DMS79 treated with DMSO at 0.1 percent for 48 hours (cell line): ENCODE data around the gene HRAS.

Experiments
- DNase-seq: peaks from one replicate; lab custom pipeline; 2025; lab: John Stamatoyannopoulos, UW

HRAS gene

DNA sequence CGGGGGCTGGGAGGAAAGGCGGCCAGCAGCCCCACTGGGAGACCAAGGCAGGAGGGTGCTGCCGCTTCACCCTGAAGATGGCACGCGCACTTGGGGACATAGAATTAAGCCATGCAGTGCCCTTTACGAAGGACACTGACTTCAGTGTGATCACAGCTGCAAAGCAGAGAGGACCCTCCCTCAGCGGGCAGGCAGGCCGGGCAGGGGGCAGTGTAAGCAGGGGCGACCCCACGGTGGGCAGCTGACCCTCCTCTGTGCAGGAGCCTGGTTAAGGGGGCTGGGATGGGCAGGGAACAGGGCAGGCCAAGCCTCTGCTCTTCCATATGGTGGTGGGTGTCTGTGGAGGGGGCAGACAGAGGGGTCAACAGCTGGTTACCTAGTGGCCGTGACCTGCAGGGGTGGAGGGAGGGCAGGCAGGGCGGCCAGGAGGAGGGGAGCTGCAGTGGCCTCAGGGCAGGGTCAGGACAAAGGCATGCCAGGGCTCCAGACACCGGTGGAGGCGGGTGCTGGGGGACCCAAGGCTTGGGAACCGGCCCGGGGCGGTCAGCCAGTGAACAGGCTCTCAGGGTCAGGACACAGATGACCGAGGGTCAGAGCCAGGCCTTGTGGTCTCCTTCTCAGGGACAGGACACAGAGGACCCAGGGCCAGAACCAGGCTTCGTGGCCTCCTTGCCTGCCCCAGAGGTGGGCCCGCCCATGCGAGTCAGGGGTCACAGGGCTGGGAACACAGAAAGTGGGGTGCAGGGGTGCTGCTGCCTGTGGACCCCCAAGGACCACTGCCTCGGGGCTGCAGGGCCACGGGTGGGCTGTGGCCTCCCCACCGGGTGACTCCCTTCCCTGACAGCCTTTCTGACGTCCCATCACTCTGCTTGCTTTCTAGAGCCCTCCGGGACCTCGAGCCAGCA is 18.0 kb upstream of the HRAS start:
- no peak for DNase-seq

DNA sequence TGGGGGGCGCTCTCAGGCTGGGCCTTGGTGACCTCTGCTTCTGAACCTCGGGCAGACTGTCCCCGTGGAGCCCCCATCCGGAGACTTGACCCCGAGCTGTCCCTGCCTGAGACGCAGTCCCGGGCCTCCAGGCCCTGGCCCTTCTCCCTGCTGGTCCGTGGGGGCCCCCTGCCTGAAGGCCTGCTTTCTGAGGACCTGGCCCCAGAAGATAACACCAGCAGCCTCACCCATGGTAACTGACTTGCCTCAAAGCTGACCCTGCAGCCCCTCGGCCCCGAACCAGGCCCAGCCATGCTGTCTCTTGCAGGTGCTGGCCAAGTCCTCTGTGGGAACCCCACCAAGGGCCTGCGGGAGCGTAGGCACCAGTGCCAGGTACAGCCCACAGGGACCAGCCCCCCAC is 16.2 kb upstream of the HRAS start:
- DNase-seq = no peak

DNA sequence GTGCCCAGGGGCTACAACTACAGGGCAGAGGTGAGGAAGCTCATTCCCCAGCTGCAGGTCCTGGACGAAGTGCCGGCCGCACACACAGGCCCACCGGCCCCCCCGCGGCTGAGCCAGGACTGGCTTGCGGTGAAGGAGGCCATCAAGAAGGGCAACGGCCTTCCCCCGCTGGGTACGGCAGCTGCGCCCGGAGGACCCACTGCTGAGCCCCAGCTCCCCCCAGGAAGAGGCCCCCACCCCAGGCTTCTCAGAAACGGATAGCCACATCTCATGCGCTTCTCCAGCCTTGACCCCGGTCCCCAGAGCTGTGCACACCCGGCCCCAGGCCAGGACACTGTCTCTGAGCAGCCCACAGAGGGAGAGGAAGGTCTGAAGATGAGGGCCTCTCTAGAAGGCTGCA is 15.8 kb upstream of the HRAS start:
- no peak for DNase-seq

GRCh38 chr11:550746-551085 is 15.3 kb upstream of the HRAS start:
- DNase-seq = no peak

- DNase-seq = no peak
Observed at GRCh38 chr11:550021-550745, 14.8 kb upstream of the HRAS start.

DNA sequence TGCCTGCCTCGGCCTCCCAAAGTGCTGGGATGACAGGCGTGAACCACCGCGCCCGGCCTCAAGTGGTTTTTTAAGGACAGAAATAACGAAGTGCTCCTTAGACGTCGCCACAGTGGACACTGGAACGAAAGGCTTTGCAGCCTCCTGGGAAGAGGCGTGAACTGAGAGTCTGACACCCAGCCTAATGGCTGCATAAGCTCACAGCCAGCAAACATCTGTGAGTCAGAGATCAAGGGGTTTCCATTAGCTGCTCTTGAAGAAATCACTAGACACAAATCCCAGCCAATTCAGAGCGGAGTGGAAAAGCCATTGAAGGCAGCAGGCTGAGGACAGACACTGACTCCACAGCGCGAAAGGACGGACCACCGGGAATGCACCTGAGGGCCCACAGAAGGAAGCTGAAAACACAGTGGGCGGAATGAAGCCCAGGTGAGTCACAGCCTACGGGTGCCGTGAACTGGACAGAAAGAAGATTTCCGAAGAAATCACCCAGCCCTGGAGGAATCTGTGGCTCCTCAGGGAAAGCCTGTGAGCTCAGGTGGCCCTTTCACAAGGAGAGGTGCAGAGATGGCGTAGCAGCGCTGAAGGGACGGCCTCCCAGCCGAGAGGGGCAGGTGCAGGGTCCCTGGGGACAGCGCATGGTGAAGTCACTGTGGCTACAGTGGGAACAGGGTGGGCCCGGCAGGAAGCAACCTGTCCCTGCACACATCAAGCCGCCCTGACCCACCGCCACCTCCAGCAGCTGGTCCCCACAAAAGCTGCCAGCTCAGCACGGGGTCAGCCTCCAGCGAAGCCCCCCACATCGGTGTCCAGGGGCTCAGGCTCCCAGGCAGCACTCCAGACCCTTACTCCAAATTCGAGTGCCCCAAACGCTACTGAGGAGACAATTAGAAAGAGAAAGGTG is 13.6 kb upstream of the HRAS start:
- DNase-seq = no peak

DNA sequence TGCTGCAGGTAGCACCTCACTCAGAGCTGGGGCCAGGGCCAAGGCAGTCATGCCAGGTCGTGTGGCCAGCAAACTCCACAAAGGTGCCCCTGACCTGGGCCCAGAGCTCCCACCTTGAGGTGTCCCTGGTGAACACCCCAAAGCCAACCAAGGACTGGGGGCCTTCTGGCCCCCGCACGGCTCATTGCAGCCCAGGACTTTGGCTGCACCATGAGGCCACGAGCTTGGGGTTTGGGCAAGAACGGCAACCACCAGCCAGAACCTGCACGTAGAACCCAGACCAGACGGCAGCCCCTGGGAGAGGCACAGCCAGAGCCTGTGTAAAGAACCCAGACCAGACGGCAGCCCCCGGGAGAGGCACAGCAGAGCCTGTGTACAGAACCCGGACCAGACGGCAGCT is 9.8 kb upstream of the HRAS start:
- no peak for DNase-seq

- DNase-seq = no peak
Observed at GRCh38 chr11:544817-545166, 9.4 kb upstream of the HRAS start.

GRCh38 chr11:541433-541885 is 6.1 kb upstream of the HRAS start:
- DNase-seq = no peak

DNA sequence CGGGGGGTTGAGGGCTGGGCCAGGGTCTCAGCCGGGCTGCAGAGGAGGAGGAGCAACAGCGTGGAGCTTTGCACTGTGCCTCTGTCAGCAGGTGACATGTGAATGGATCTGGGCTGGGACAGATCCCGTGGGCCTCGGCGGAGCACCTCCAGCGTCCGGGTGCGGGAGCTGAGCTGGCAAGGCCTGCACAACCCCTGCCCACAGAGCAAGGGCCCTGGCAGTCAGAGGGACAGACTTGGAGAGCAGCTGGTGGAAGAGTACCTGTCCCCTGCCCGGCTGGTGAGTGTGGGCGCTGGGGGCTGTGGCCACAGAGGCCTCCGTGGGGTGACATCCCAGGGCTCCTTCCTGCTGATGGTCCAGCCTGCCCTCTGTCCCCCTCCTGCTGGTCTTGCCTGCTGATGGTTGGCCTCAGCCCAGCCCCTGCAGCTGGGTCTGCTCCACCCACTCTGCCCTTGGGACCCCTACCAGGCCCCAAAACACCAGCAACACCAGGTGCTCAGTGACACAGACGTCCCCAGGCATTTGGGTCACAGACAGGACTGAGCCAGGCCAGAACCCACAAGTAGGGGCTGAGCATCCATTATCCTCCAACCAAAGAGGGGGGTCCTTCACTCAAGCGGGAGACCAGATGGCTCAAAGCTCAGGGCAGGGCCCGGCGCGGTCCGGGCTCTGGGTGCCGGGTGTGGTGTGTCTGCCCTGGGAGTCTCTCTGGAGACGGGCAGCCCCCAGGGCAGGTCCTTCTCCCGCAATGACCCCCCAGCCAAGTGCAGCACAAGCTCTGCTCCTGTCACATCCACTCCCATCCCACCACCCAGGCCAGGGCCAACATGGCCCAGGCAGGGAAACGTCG is 5.4 kb upstream of the HRAS start:
- no peak for DNase-seq

DNA sequence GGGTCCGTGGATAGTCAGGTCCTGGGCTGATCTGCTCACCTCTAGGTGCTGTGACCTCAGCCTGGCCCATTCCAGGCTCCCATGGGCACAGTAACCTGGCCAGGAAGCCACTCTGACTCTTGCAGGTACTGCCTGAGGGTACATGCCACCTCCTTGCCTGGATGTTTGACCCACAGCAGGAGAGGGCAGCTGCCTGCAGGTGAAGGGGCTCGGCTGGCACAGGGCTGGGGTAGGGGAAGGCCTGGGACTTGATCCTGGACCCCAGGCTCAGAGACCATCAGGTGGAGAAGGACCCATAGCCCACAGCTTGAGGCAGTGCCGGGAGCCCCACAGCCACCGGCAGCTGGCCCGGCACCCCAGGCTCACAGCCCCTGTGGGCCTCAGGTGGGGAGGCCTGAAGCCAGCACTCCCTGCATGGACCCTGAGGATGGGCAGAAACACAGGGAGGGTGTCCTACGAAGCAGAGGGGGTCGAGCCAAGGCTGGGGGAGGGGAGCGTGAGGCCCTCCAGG is 4.7 kb upstream of the HRAS start:
- no peak for DNase-seq

- DNase-seq = no peak
Observed at GRCh38 chr11:538431-539051, 3.2 kb upstream of the HRAS start.

- DNase-seq = no peak
Observed at GRCh38 chr11:537622-538430, 2.5 kb upstream of the HRAS start.

DNA sequence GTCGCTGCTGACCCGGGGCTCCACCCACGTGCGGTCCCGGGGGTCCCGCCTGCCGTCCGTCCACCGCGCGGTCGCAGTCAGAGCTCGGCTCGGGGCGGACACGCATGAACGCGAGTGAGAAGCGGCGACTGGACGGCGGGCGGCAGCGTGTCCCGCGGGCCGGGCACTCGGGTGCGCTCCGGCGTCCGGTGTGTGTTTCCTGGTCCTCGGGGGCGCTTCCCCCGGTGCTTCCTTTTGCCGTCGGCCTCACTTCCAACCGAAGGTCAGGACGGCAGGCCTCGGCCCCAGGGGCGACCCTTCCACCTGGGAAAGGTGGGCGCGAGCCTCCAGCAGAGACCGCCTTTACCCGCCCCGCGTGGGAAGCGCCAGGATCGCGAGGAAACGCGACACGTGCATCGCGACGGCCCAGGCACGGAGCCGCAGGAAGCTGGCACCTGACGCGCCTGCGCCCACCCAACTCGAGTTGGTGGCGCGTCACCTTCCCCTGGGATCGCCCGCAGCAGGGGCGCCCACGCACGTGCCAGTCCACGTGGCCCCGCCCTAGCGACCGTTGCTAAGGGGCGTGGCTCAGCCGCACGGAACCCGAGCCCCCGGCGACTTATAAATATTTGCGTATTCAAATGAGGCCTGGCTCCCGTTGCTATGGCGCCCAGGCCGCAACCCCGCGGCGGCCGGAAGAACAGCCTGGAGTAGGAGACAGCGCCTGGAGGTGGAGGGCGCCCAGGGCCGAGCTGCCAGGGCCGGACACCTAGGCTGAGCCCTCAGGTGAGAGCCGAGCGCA is 1.7 kb upstream of the HRAS start, which contains the start of gene LRRC56:
TSS of gene LRRC56 (plus strand) at position 687 of the 781 bp plus-strand sequence. CDS start 3,158 bp downstream, outside the sequence.
- peak; percentile 19 for DNase-seq

- no peak for DNase-seq
Observed at GRCh38 chr11:535210-535518, 212 bp downstream of the HRAS start.

- peak; percentile 7 for DNase-seq
Observed at GRCh38 chr11:534396-535209, 773 bp downstream of the HRAS start.

DNA sequence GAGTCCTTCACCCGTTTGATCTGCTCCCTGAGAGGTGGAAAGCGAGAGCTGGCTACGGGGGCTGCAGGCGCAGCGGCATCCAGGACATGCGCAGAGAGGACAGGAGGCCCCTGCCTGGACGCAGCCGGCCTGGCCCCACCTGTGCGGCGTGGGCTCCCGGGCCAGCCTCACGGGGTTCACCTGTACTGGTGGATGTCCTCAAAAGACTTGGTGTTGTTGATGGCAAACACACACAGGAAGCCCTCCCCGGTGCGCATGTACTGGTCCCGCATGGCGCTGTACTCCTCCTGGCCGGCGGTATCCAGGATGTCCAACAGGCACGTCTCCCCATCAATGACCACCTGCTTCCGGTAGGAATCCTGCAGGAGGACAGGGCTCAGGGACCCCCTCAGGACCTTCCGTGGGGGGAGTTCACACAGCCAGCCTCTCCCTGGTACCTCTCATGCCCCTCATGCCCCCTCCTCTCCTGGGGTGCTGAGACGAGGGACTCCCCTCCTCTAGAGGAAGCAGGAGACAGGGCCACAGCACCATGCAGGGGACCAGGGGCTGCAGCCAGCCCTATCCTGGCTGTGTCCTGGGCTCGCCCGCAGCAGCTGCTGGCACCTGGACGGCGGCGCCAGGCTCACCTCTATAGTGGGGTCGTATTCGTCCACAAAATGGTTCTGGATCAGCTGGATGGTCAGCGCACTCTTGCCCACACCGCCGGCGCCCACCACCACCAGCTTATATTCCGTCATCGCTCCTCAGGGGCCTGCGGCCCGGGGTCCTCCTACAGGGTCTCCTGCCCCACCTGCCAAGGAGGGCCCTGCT is 1.6 kb downstream of the HRAS start:
- DNase-seq = no peak
